MM.1S (cell line): ENCODE measurements around the gene ANKRD60.
A peak's percentile ranks its signal among the peaks of the same experiment; 100 is the strongest.

Experiments
- DNase-seq: peaks from one replicate; pipeline ENCODE4 v3.0.0-alpha.2; 2015
- H2AFZ ChIP-seq: fragments of 300-600 bp; sonication (generic); 2 replicates; pipeline ENCODE4 v1.6.0; 2016; ENCODE audit warnings: antibody characterized with exemption, low read length
- H3F3A ChIP-seq: fragments of 300-600 bp; sonication (generic); 2 replicates; pipeline ENCODE4 v1.6.1; 2016; ENCODE audit warnings: mild to moderate bottlenecking, antibody characterized with exemption, low read length, moderate library complexity, mixed read lengths; ENCODE audit not compliant: insufficient read depth
- H3K27ac ChIP-seq: fragments of 300-600 bp; sonication (generic); 2 replicates; pipeline ENCODE4 v1.5.1; 2016; ENCODE audit warnings: mild to moderate bottlenecking, low read length
- H3K27me3 ChIP-seq: fragments of 300-600 bp; sonication (generic); replicated peaks from 2 replicates; pipeline ENCODE4 v1.6.0; 2016; ENCODE audit warnings: low read length; ENCODE audit not compliant: insufficient read depth
- H3K36me3 ChIP-seq: fragments of 300-600 bp; sonication (generic); replicated peaks from 2 replicates; pipeline ENCODE4 v1.6.1; 2016; ENCODE audit warnings: mild to moderate bottlenecking, low read length, mixed read lengths; ENCODE audit not compliant: insufficient read depth
- H3K4me1 ChIP-seq: fragments of 300-600 bp; sonication (generic); 2 replicates; pipeline ENCODE4 v1.6.1; 2016; ENCODE audit warnings: low read length, mixed read lengths
- H3K4me2 ChIP-seq: fragments of 300-600 bp; sonication (generic); 2 replicates; pipeline ENCODE4 v1.6.0; 2016; ENCODE audit warnings: low read depth, low read length
- H3K4me3 ChIP-seq: fragments of 300-600 bp; sonication (generic); 2 replicates; pipeline ENCODE4 v1.5.1; 2016; ENCODE audit warnings: low read length, mixed read lengths
- H3K79me2 ChIP-seq: fragments of 300-600 bp; sonication (generic); 2 replicates; pipeline ENCODE4 v1.6.1; 2016; ENCODE audit warnings: mixed run types, low read length, mixed read lengths
- H3K9ac ChIP-seq: fragments of 300-600 bp; sonication (generic); 2 replicates; pipeline ENCODE4 v1.6.1; 2016; ENCODE audit warnings: low read length, mixed read lengths
- H3K9me2 ChIP-seq: fragments of 300-600 bp; sonication (generic); replicated peaks from 2 replicates; pipeline ENCODE4 v1.6.1; 2016; ENCODE audit warnings: mild to moderate bottlenecking, low read length, mixed read lengths; ENCODE audit not compliant: insufficient read depth
- H3K9me3 ChIP-seq: fragments of 300-600 bp; sonication (generic); replicated peaks from 2 replicates; pipeline ENCODE4 v1.6.1; 2016; ENCODE audit warnings: mild to moderate bottlenecking, low read length, mixed read lengths; ENCODE audit not compliant: insufficient read depth
- H4K20me1 ChIP-seq: fragments of 300-600 bp; sonication (generic); 2 replicates; pipeline ENCODE4 v1.6.1; 2016; ENCODE audit warnings: mild to moderate bottlenecking, low read length, moderate library complexity, mixed read lengths; ENCODE audit not compliant: insufficient read depth
- CTCF ChIP-seq: fragments of 300-600 bp; sonication (generic); IDR thresholded peaks from 2 replicates; pipeline ENCODE4 v1.5.1; 2016; ENCODE audit warnings: antibody characterized with exemption, low read length, mixed read lengths
- EZH2 ChIP-seq: fragments of 300-600 bp; sonication (generic); optimal IDR thresholded peaks from 2 replicates; pipeline ENCODE3; 2017; ENCODE audit warnings: low read depth, mild to moderate bottlenecking, antibody characterized with exemption, low read length, mixed read lengths
- EZH2phosphoT487 ChIP-seq: fragments of 300-600 bp; sonication (generic); IDR thresholded peaks from 2 replicates; pipeline ENCODE4 v1.6.1; 2018; ENCODE audit warnings: antibody characterized with exemption, low read length

The ANKRD60 gene

GRCh38 chr20:58268421-58268821 lies 40.0 kb upstream of the ANKRD60 start:
- 0 out of 2 replicates have a peak, but pooled peaks cover 12% of the 10 kb centered on the region for H3K4me1 ChIP-seq
- H3K9me3 ChIP-seq: no peaks in the 10 kb centered on the region
- H3K4me2 ChIP-seq: peak overlapping the region; percentile 27; the same call in 1 of the 2 replicates
- H3K79me2 ChIP-seq: no peaks in the 10 kb centered on the region
- no peaks in the 10 kb centered on the region for H4K20me1 ChIP-seq
- H3K9ac ChIP-seq: no peak overlapping the region
- H3K27me3 ChIP-seq: no peaks in the 10 kb centered on the region
- DNase-seq: no peak
- peaks cover 8% of the 10 kb centered on the region; the same call in 1 of the 2 replicates for H3F3A ChIP-seq
- H3K9me2 ChIP-seq: no peaks in the 10 kb centered on the region
- no peak overlapping the region for H2AFZ ChIP-seq
- no peak for TF ChIP-seq CTCF
- no peak for TF ChIP-seq EZH2
- TF ChIP-seq EZH2phosphoT487: no peak
- H3K27ac ChIP-seq: peak overlapping the region; percentile 53; the same call in 1 of the 2 replicates
- H3K36me3 ChIP-seq: no peaks in the 10 kb centered on the region
- no peak overlapping the region for H3K4me3 ChIP-seq

GRCh38 chr20:58267389-58268215 lies 39.1 kb upstream of the ANKRD60 start:
- Histone ChIP-seq H4K20me1 (no peaks in the 10 kb centered on the region), H3K9me2 (no peaks in the 10 kb centered on the region), H3F3A (peaks cover 8% of the 10 kb centered on the region; the same call in 1 of the 2 replicates), H3K79me2 (no peaks in the 10 kb centered on the region), H3K27me3 (no peaks in the 10 kb centered on the region), H3K36me3 (no peaks in the 10 kb centered on the region), H3K27ac (peak overlapping the region; percentile 53; the same call in 1 of the 2 replicates), H3K4me1 (0 out of 2 replicates have a peak, but pooled peaks cover 12% of the 10 kb centered on the region), H3K4me3 (peak overlapping the region; percentile 28), H3K9me3 (no peaks in the 10 kb centered on the region), H3K9ac (0 out of 2 replicates have a peak overlapping the region, but pooled peaks have one; percentile 10), H2AFZ (no peak overlapping the region), H3K4me2 (peak overlapping the region; percentile 59; the same call in 1 of the 2 replicates)
- TF ChIP-seq CTCF: no peak
- no peak for TF ChIP-seq EZH2phosphoT487
- TF ChIP-seq EZH2: no peak
- peak; percentile 72 for DNase-seq

GRCh38 chr20:58264271-58264670 lies 35.8 kb upstream of the ANKRD60 start:
- Histone ChIP-seq H3K9ac (no peak overlapping the region), H3K4me3 (no peak overlapping the region), H3K9me3 (no peaks in the 10 kb centered on the region), H3K4me1 (0 out of 2 replicates have a peak, but pooled peaks cover 12% of the 10 kb centered on the region), H2AFZ (no peak overlapping the region), H3K79me2 (no peaks in the 10 kb centered on the region), H3K27me3 (no peaks in the 10 kb centered on the region), H3K27ac (no peak overlapping the region), H3K9me2 (no peaks in the 10 kb centered on the region), H4K20me1 (no peaks in the 10 kb centered on the region), H3K4me2 (no peak overlapping the region), H3F3A (peaks cover 8% of the 10 kb centered on the region; the same call in 1 of the 2 replicates), H3K36me3 (no peaks in the 10 kb centered on the region)
- no peak for TF ChIP-seq EZH2
- no peak for TF ChIP-seq EZH2phosphoT487
- no peak for TF ChIP-seq CTCF
- DNase-seq: no peak
